HepG2 (cell line): Measurements from ENCODE around the gene HSPB9. TPM values are rescaled to one million over a fixed set of nuclear protein-coding genes. Genes with fewer than 3 reads are reported as not detected.

Source experiments
- ARNT2 ChIP-seq: sonication (generic); formaldehyde crosslinking; IDR thresholded peaks from 2 replicates; pipeline ENCODE4 v1.8.0; 2022; ENCODE audit warnings: mild to moderate bottlenecking, low read depth, missing genetic modification reagents, moderate library complexity
- FOXA3 ChIP-seq: IDR thresholded peaks from 2 replicates; pipeline ENCODE4 v1.6.1; 2016; ENCODE audit warnings: missing genetic modification reagents, missing compliant biosample characterization
- GPN1 ChIP-seq: sonication (generic); formaldehyde crosslinking; IDR thresholded peaks from 2 replicates; pipeline ENCODE4 v1.5.1; 2020; ENCODE audit warnings: missing genetic modification reagents, borderline replicate concordance
- GTF2F1 ChIP-seq: fragments of 150-350 bp; IDR thresholded peaks from 2 replicates; pipeline ENCODE4 v1.6.1; 2014; ENCODE audit warnings: low read length
- IKZF1 ChIP-seq: fragments of 450-650 bp; IDR thresholded peaks from 2 replicates; pipeline ENCODE4 v1.7.1; 2016
- LCORL ChIP-seq, 2 experiments: fragments of 450-650 bp in 1 of 2; sonication (generic) in 1 of 2; formaldehyde crosslinking in 1 of 2; IDR thresholded peaks; 2 replicates each; pipeline versions ENCODE4 v1.5.0 to v1.6.1; 2017 to 2020; ENCODE audit warnings: antibody characterized with exemption in 1 of 2, missing genetic modification reagents in 1 of 2
- NPAS2 ChIP-seq: sonication (generic); formaldehyde crosslinking; IDR thresholded peaks from 2 replicates; pipeline ENCODE4 v1.8.0; 2022; ENCODE audit warnings: mild to moderate bottlenecking, missing genetic modification reagents, borderline replicate concordance
- PHB2 ChIP-seq: fragments of 450-650 bp; IDR thresholded peaks from 2 replicates; pipeline ENCODE4 v1.6.1; 2018; ENCODE audit not compliant: partially characterized antibody
- PRPF4 ChIP-seq: fragments of 200-400 bp; formaldehyde crosslinking; IDR thresholded peaks from 2 replicates; pipeline ENCODE4 v1.6.1; 2016; ENCODE audit warnings: low read length, low read depth; ENCODE audit not compliant: poor library complexity, severe bottlenecking
- SNRNP70 ChIP-seq: fragments of 200-400 bp; formaldehyde crosslinking; IDR thresholded peaks from 2 replicates; pipeline ENCODE4 v1.6.1; 2017; ENCODE audit warnings: mild to moderate bottlenecking, low read depth, low read length, moderate library complexity
- TEAD3 ChIP-seq: optimal IDR thresholded peaks from 2 replicates; pipeline ENCODE3; 2016; ENCODE audit warnings: borderline replicate concordance
- YY1 ChIP-seq: IDR thresholded peaks from 2 replicates; pipeline ENCODE4 v1.6.1; 2011; ENCODE audit warnings: low read length, low read depth, moderate library complexity, mild to moderate bottlenecking; ENCODE audit not compliant: insufficient read depth, insufficient replicate concordance
- ZBTB21 ChIP-seq: sonication (generic); formaldehyde crosslinking; IDR thresholded peaks from 2 replicates; pipeline ENCODE4 v1.4.0; 2020; ENCODE audit warnings: missing genetic modification reagents
- ZFP90 ChIP-seq: sonication (generic); formaldehyde crosslinking; IDR thresholded peaks from 2 replicates; pipeline ENCODE4 v1.8.0; 2022; ENCODE audit warnings: missing genetic modification reagents, mild to moderate bottlenecking, inconsistent platforms, borderline replicate concordance
- ZKSCAN1 ChIP-seq: fragments of 150-350 bp; IDR thresholded peaks from 2 replicates; pipeline ENCODE4 v1.6.1; 2014; ENCODE audit warnings: low read length
- polyA plus RNA-seq, 8 experiments: library from polyadenylated mRNA; depleted of rRNA in 3 of 8; stranded (reverse) in 7 of 8; unstranded in 1 of 8; fragments of >200 nt; fragmentation: Illumina TruSeq in 4 of 8; extraction: Trizol in 4 of 8; gene quantifications; 2 replicates each; pipeline versions ENCODE4 v1.2.1 to v1.2.3, GENCODE V29; 2011 to 2016; ENCODE audit warnings: low read depth in 4 of 8, missing spikeins in 1 of 8, mixed read lengths in 1 of 8; ENCODE audit not compliant: insufficient read depth in 1 of 8
- total RNA-seq, 5 experiments: library from RNA; depleted of rRNA; stranded (reverse); fragments of >200 nt; fragmentation: Illumina TruSeq; extraction: Trizol; gene quantifications; 2 replicates each; pipeline ENCODE4 v1.2.3, GENCODE V29; 2016; ENCODE audit warnings: low read depth in 1 of 5
- TF ChIP-seq, protein P1 (sequence below): sonication (generic); formaldehyde crosslinking; IDR thresholded peaks from 2 replicates; pipeline ENCODE4 v1.4.0; 2020; ENCODE audit warnings: missing genetic modification reagents
- TF ChIP-seq, protein P2 (sequence below): sonication (generic); formaldehyde crosslinking; IDR thresholded peaks from 2 replicates; pipeline ENCODE4 v1.5.0; 2020; ENCODE audit warnings: missing genetic modification reagents
- TF ChIP-seq, protein P3 (sequence below): sonication (generic); formaldehyde crosslinking; IDR thresholded peaks from 2 replicates; pipeline ENCODE4 v1.4.0; 2020; ENCODE audit warnings: missing genetic modification reagents
- TF ChIP-seq, protein P4 (sequence below): sonication (generic); formaldehyde crosslinking; IDR thresholded peaks from 2 replicates; pipeline ENCODE4 v1.4.0; 2020; ENCODE audit warnings: missing genetic modification reagents
- TF ChIP-seq, protein P5 (sequence below): IDR thresholded peaks from 2 replicates; pipeline ENCODE4 v1.6.1; 2016; ENCODE audit warnings: low read depth, borderline replicate concordance

The HSPB9 gene
- total and polyA plus RNA-seq, 2 of the 13 experiments (the other 11 are each of a cell fraction or from before 2014, with no cell fraction given) = 0.05 to 0.24 TPM

DNA sequence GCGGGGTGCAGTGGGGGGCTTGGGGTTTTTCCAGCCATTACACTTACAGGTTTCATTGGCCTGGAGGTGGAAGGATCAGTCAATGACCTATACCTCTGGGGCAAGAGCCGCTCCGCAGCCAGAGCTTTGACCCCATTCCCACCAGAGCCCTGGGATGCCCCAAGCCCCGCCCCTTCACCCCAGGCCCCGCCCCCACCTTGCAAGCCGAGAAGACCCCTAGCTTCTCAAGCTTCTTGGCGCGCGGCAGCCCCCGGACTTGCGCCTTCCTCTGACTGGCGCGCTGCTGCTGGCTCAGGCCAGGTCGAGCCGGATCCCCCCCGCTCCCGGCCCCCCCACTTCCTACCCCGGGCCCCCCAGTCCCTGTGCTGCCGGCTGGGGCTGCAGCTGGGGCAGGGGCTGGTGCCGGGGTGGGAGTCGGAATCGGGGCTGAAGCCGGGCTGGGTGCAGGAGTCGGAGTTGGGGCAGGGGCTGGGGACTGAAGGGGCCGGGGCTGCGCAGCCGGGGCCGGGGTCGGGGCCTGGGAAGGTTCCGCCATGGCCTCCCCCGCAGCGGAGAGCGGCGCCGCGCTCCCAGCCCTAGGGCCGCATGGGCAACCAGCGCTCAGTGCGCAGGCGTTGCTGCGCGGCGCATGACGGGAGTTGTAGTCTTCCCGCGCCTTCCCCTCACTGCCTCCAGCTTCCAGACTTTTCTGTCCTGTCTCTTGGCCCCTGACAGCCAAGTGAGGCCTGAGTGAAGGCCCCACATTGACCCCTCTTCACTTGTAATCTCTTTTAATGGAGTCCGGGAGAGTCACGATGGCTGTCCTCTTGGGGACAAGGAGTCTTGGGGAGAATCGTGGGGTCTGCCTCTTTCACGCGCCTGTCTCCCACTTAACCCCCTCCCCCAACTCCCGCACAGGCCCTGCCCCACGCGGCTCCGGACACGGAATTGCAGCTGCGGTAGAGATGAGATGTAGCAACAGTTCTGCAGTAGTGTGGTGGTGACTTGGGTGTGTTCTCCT, 1.5 kb upstream of the HSPB9 start, which contains the start of gene KAT2A (continued):
- TF ChIP-seq, protein P1, sequence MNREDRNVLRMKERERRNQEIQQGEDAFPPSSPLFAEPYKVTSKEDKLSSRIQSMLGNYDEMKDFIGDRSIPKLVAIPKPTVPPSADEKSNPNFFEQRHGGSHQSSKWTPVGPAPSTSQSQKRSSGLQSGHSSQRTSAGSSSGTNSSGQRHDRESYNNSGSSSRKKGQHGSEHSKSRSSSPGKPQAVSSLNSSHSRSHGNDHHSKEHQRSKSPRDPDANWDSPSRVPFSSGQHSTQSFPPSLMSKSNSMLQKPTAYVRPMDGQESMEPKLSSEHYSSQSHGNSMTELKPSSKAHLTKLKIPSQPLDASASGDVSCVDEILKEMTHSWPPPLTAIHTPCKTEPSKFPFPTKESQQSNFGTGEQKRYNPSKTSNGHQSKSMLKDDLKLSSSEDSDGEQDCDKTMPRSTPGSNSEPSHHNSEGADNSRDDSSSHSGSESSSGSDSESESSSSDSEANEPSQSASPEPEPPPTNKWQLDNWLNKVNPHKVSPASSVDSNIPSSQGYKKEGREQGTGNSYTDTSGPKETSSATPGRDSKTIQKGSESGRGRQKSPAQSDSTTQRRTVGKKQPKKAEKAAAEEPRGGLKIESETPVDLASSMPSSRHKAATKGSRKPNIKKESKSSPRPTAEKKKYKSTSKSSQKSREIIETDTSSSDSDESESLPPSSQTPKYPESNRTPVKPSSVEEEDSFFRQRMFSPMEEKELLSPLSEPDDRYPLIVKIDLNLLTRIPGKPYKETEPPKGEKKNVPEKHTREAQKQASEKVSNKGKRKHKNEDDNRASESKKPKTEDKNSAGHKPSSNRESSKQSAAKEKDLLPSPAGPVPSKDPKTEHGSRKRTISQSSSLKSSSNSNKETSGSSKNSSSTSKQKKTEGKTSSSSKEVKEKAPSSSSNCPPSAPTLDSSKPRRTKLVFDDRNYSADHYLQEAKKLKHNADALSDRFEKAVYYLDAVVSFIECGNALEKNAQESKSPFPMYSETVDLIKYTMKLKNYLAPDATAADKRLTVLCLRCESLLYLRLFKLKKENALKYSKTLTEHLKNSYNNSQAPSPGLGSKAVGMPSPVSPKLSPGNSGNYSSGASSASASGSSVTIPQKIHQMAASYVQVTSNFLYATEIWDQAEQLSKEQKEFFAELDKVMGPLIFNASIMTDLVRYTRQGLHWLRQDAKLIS (CRISPR knock-in tag) = no peak
- TF ChIP-seq GPN1 (no peak), PHB2 (no peak), TEAD3 (CRISPR knock-in tag) (peak; percentile 55), FOXA3 (CRISPR knock-in tag) (no peak), ZKSCAN1 (no peak), ARNT2 (CRISPR knock-in tag) (peak; percentile 50; the same call in 1 of the 2 replicates), NPAS2 (no peak), SNRNP70 (no peak), LCORL (IDR thresholded peaks at IDR 0.05) (no peak), LCORL (CRISPR knock-in tag; IDR thresholded peaks at IDR 0.05) (no peak), PRPF4 (no peak), ZBTB21 (no peak), YY1 (peak; percentile 90), IKZF1 (no peak), ZFP90 (CRISPR knock-in tag) (no peak), GTF2F1 (peak; percentile 60; the same call in 1 of the 2 replicates)
- TF ChIP-seq, protein P2, sequence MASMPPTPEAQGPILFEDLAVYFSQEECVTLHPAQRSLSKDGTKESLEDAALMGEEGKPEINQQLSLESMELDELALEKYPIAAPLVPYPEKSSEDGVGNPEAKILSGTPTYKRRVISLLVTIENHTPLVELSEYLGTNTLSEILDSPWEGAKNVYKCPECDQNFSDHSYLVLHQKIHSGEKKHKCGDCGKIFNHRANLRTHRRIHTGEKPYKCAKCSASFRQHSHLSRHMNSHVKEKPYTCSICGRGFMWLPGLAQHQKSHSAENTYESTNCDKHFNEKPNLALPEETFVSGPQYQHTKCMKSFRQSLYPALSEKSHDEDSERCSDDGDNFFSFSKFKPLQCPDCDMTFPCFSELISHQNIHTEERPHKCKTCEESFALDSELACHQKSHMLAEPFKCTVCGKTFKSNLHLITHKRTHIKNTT (CRISPR knock-in tag) = no peak
- TF ChIP-seq, protein P3, sequence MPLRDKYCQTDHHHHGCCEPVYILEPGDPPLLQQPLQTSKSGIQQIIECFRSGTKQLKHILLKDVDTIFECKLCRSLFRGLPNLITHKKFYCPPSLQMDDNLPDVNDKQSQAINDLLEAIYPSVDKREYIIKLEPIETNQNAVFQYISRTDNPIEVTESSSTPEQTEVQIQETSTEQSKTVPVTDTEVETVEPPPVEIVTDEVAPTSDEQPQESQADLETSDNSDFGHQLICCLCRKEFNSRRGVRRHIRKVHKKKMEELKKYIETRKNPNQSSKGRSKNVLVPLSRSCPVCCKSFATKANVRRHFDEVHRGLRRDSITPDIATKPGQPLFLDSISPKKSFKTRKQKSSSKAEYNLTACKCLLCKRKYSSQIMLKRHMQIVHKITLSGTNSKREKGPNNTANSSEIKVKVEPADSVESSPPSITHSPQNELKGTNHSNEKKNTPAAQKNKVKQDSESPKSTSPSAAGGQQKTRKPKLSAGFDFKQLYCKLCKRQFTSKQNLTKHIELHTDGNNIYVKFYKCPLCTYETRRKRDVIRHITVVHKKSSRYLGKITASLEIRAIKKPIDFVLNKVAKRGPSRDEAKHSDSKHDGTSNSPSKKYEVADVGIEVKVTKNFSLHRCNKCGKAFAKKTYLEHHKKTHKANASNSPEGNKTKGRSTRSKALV (CRISPR knock-in tag) = no peak
- TF ChIP-seq, protein P4, sequence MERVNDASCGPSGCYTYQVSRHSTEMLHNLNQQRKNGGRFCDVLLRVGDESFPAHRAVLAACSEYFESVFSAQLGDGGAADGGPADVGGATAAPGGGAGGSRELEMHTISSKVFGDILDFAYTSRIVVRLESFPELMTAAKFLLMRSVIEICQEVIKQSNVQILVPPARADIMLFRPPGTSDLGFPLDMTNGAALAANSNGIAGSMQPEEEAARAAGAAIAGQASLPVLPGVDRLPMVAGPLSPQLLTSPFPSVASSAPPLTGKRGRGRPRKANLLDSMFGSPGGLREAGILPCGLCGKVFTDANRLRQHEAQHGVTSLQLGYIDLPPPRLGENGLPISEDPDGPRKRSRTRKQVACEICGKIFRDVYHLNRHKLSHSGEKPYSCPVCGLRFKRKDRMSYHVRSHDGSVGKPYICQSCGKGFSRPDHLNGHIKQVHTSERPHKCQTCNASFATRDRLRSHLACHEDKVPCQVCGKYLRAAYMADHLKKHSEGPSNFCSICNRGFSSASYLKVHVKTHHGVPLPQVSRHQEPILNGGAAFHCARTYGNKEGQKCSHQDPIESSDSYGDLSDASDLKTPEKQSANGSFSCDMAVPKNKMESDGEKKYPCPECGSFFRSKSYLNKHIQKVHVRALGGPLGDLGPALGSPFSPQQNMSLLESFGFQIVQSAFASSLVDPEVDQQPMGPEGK (CRISPR knock-in tag) = peak; percentile 33
- TF ChIP-seq, protein P5, sequence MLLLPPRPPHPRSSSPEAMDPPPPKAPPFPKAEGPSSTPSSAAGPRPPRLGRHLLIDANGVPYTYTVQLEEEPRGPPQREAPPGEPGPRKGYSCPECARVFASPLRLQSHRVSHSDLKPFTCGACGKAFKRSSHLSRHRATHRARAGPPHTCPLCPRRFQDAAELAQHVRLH = peak; percentile 56; the same call in 1 of the 2 replicates
